T-cell (primary cell): ENCODE measurements around the gene ALCAM. TPM values are rescaled to one million over a fixed set of nuclear protein-coding genes. Genes with fewer than 3 reads are reported as not detected.

Experiments
- ATAC-seq, 4 experiments: fragments of 200-7000 bp in 3 of 4; fragments of 150-1000 bp in 1 of 4; cut with Tn5 transposase; replicated peaks in 1 of 4; 1 replicate in 3 of 4; 2 replicates in 1 of 4; pipeline ENCODE4 v1.10.0; 2021; ENCODE audit warnings: moderate library complexity in 3 of 4, mild to moderate bottlenecking in 2 of 4, moderate number of reproducible peaks in 1 of 4
- CTCF ChIA-PET, 2 donors: fragments of 300-600 bp; sonication (Branson Sonifier 250); formaldehyde crosslinking; loops; one replicate each; lab custom pipeline; 2022; ENCODE audit warnings: antibody characterized with exemption in 2 of 2; lab: Charles Lee
- POLR2A ChIA-PET, 2 donors: fragments of 300-600 bp; sonication (Branson Sonifier 250); formaldehyde crosslinking; loops; one replicate each; lab custom pipeline; 2022; ENCODE audit warnings: antibody characterized with exemption in 2 of 2; lab: Charles Lee
- DNase-seq, 35 experiments: peaks; one replicate each; pipeline versions ENCODE4 v3.0.0 to v3.0.0-alpha.2; 2013 to 2023
- H3K27ac ChIP-seq: one replicate; pipeline ENCODE4 v1.5.1; 2013; ENCODE audit warnings: low read length
- H3K27me3 ChIP-seq, 2 experiments: replicated peaks in 1 of 2; 1 replicate in 1 of 2; 2 replicates in 1 of 2; pipeline versions ENCODE4 v1.6.1 to v1.7.0; 2013; ENCODE audit warnings: low read length in 1 of 2, mixed read lengths in 1 of 2; ENCODE audit not compliant: control insufficient read depth in 2 of 2, insufficient read depth in 2 of 2; ENCODE audit errors: extremely low read depth in 1 of 2
- H3K36me3 ChIP-seq, 2 donors: 1 replicate in 1 of 2; 2 replicates in 1 of 2; pipeline versions ENCODE4 v1.6.1 to v1.7.0; 2013; ENCODE audit warnings: low read length in 1 of 2; ENCODE audit not compliant: control insufficient read depth in 2 of 2, insufficient read depth in 1 of 2; ENCODE audit errors: extremely low read depth in 1 of 2
- H3K4me1 ChIP-seq, 2 experiments: 1 replicate in 1 of 2; 2 replicates in 1 of 2; pipeline versions ENCODE4 v1.6.1 to v1.7.0; 2013; ENCODE audit warnings: low read length in 2 of 2, mixed read lengths in 1 of 2; ENCODE audit not compliant: insufficient read depth in 2 of 2, control insufficient read depth in 1 of 2; ENCODE audit errors: extremely low read depth in 1 of 2
- H3K4me3 ChIP-seq, 2 donors: 1 replicate in 1 of 2; 2 replicates in 1 of 2; pipeline versions ENCODE4 v1.5.1 to v1.7.0; 2013; ENCODE audit warnings: mild to moderate bottlenecking in 2 of 2, low read length in 1 of 2, moderate library complexity in 1 of 2; ENCODE audit not compliant: control insufficient read depth in 1 of 2; ENCODE audit errors: extremely low read depth in 1 of 2
- H3K9me3 ChIP-seq: 2 replicates; pipeline ENCODE4 v1.7.0; 2013
- H3K27ac Mint-ChIP-seq, 2 donors: one replicate each; pipeline ENCODE4 v1.8.0; 2020 to 2021; ENCODE audit warnings: mild to moderate bottlenecking in 2 of 2, mixed read lengths in 2 of 2
- H3K27me3 Mint-ChIP-seq, 2 donors: one replicate each; pipeline ENCODE4 v1.8.0; 2021 to 2022; ENCODE audit warnings: mixed read lengths in 2 of 2
- H3K36me3 Mint-ChIP-seq: one replicate; pipeline ENCODE4 v1.8.0; 2021; ENCODE audit warnings: mixed read lengths
- H3K4me1 Mint-ChIP-seq, 3 donors: one replicate each; pipeline ENCODE4 v1.8.0; 2020 to 2022; ENCODE audit warnings: mixed read lengths in 3 of 3, mild to moderate bottlenecking in 1 of 3
- H3K4me3 Mint-ChIP-seq, 3 donors: one replicate each; pipeline ENCODE4 v1.8.0; 2020 to 2022; ENCODE audit warnings: mild to moderate bottlenecking in 3 of 3, mixed read lengths in 3 of 3, moderate library complexity in 3 of 3
- H3K9me3 Mint-ChIP-seq, 3 donors: one replicate each; pipeline ENCODE4 v1.8.0; 2020 to 2022; ENCODE audit warnings: mixed read lengths in 3 of 3
- WGBS: methylation state at CpG from one replicate; pipeline ENCODE4 v1.1.5; 2013; ENCODE audit warnings: missing lambda C conversion rate; ENCODE audit not compliant: insufficient coverage; 5-methylcytosine and 5-hydroxymethylcytosine counted together
- total RNA-seq, 35 experiments: library from RNA in 6 of 35; stranded (reverse) in 6 of 35; fragments of 120-200 nt in 1 of 35; gene quantifications; one replicate each; pipeline versions ENCODE4 v1.2.1 to v1.2.4 and lab custom pipeline; 2013 to 2026

The ALCAM gene
- total RNA-seq, 5 donors from 2014 or later (not counting 1 experiment from before 2014, with no cell fraction given), result 3.4 to 6.2 (median 4.6) TPM

DNA sequence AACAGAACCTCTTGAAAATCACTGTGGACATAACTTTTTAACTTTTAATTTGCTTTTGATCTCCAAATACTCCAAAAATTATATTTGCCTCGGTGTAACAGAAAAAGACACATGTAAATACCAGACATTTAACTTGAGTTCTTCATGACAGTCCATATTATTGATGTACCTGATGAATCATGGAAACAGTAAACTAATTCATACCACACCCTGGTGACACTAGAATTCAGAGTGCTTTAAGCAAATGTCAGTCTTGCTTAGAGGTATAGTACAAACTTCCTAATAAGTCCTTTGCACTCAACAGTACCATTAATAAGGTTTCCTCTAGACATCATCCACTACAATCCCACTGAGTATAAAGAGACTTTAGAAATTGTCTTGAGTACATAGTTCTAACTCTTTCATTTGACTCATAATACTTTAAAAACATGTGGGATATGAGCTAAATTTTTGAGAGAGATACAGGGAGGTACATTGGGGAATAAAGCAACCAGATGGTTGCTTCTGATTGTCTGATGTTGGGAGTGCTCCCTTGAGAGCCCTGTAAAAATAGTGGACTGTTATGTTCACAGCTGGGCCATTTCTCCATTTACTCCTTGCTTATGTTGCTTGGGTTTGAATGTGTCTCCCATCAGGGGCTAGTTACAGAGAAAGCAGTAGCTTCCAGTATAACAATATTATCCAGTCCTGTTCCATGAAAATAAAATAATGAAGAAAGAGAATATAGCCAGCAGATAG lies 175.7 kb downstream of the ALCAM start:
- ATAC-seq (no peak), DNase-seq (no peak)
- H3K4me3 ChIP-seq, result no peak overlapping the region
- ChIA-PET CTCF (no interaction called here), POLR2A (no interaction called here)
- Mint-ChIP-seq H3K9me3 (no peaks in the 10 kb centered on the region), H3K4me3 (no peak overlapping the region), H3K27me3 (no peaks in the 10 kb centered on the region), H3K4me1 (no peaks in the 10 kb centered on the region), H3K36me3 (peaks cover 25% of the 10 kb centered on the region), H3K27ac (no peak overlapping the region)
- no peaks in the 10 kb centered on the region for H3K36me3 ChIP-seq
- no CpG with 5 or more reads among the region's 1 CpG for WGBS
- no peak overlapping the region for H3K27ac ChIP-seq
- H3K4me1 ChIP-seq, result no peaks in the 10 kb centered on the region
- no peaks in the 10 kb centered on the region for H3K9me3 ChIP-seq
- no peaks in the 10 kb centered on the region for H3K27me3 ChIP-seq

DNA sequence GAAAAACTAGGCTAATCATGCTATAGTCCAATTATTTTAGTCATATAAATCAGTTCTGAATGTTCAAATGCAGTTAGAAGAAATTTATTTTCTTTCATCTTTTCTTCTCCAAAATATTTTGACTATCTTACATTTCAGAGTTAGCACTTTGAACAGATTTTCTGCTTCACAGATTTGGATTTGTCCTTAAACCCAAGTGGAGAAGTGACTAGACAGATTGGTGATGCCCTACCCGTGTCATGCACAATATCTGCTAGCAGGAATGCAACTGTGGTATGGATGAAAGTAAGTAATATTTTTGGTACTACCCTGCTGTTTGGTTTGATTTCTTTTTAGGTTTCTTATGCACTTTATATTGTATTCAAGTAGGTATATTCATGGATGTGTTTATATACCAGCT lies 178.3 kb downstream of the ALCAM start:
- no peak overlapping the region for H3K27ac Mint-ChIP-seq
- Histone ChIP-seq H3K36me3 (no peaks in the 10 kb centered on the region), H3K4me1 (no peaks in the 10 kb centered on the region), H3K4me3 (no peak overlapping the region), H3K27me3 (no peaks in the 10 kb centered on the region), H3K9me3 (no peaks in the 10 kb centered on the region), H3K27ac (no peak overlapping the region)
- no peak for ATAC-seq
- no peak for DNase-seq
- no peaks in the 10 kb centered on the region for H3K9me3 Mint-ChIP-seq
- H3K4me3 Mint-ChIP-seq, result no peak overlapping the region
- POLR2A ChIA-PET, result no interaction called here
- peaks cover 24% of the 10 kb centered on the region for H3K36me3 Mint-ChIP-seq
- H3K4me1 Mint-ChIP-seq, result no peaks in the 10 kb centered on the region
- no CpG with 5 or more reads among the region's 1 CpG for WGBS
- CTCF ChIA-PET, result no interaction called here
- no peaks in the 10 kb centered on the region for H3K27me3 Mint-ChIP-seq

DNA sequence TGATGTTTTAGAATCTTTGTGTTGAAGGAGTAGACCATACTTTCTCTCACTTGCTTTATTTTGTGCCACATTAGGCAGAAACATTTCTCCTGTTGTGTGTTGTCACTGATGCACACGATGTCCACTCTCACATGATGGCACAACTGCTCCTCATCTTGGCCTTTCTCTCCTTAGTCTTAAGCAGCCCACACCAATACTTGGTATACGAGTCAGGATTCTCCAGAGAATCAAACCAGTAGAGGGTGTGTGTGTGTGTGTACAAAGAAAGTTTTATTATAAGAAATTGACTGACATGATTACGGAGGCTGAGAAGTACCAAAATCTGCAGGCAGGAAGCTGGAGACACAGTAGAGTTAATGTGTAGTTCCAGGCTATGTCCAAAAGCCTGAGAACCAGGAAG lies 187.1 kb downstream of the ALCAM start:
- H3K4me1 ChIP-seq, result no peaks in the 10 kb centered on the region
- DNase-seq (no peak), ATAC-seq (no peak)
- ChIA-PET POLR2A (no interaction called here), CTCF (no interaction called here)
- H3K36me3 Mint-ChIP-seq, result peaks cover 27% of the 10 kb centered on the region
- WGBS, result 90% methylated on average over 1 of the region's 3 CpGs
- no peaks in the 10 kb centered on the region for H3K9me3 Mint-ChIP-seq
- H3K27ac Mint-ChIP-seq, result no peak overlapping the region
- H3K27me3 ChIP-seq, result no peaks in the 10 kb centered on the region
- no peak overlapping the region for H3K27ac ChIP-seq
- no peaks in the 10 kb centered on the region for H3K27me3 Mint-ChIP-seq
- no peaks in the 10 kb centered on the region for H3K4me1 Mint-ChIP-seq
- H3K4me3 Mint-ChIP-seq, result no peak overlapping the region
- H3K36me3 ChIP-seq, result no peaks in the 10 kb centered on the region
- no peaks in the 10 kb centered on the region for H3K9me3 ChIP-seq
- H3K4me3 ChIP-seq, result no peak overlapping the region

DNA sequence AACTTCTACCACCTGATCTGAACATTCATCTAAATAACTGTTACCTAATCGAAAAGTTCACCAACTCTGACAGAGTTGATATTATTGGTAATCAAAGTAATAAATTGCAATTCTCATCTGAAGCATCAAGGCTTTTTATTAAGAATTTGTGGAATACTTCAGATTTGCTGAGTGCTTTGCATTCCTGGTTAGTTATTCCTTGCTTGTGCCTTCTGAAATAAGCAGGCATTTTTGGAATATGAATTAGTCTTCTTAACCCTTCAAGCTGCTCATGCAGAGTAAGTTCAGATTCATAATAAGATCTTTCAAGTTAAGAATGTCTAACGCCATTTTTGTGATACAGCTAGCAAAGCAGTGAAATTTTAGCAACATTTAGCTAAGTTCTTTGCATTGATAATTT lies 188.5 kb downstream of the ALCAM start:
- no peak for DNase-seq
- Mint-ChIP-seq H3K4me3 (no peak overlapping the region), H3K36me3 (peaks cover 23% of the 10 kb centered on the region), H3K9me3 (no peaks in the 10 kb centered on the region), H3K27me3 (no peaks in the 10 kb centered on the region), H3K27ac (no peak overlapping the region), H3K4me1 (no peaks in the 10 kb centered on the region)
- no peak overlapping the region for H3K27ac ChIP-seq
- no peak for ATAC-seq
- no peaks in the 10 kb centered on the region for H3K27me3 ChIP-seq
- CTCF ChIA-PET, result no interaction called here
- POLR2A ChIA-PET, result no interaction called here
- H3K4me3 ChIP-seq, result no peak overlapping the region
- H3K4me1 ChIP-seq, result no peaks in the 10 kb centered on the region
- WGBS, result no CpG with 5 or more reads among the region's 2 CpGs
- H3K36me3 ChIP-seq, result no peaks in the 10 kb centered on the region
- no peaks in the 10 kb centered on the region for H3K9me3 ChIP-seq

DNA sequence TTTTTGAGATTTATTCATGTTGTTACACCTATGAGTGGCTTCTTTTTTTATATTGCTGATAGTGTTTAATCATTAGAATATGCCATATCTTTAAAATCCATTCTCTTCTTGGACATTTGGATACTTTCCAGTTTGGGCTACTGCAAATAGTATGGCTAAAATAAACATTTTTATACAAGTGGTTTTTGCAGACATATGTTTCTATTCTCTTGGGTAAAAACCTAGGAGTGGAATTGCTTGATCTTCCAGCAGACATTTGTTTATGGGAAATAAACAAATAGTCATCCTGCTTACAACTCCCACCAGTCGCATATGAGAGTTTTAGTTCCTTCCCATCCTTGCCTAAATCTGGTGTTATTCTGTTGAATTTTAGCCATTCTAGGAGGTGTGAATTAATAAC lies 193.1 kb downstream of the ALCAM start:
- H3K36me3 ChIP-seq, result no peaks in the 10 kb centered on the region

DNA sequence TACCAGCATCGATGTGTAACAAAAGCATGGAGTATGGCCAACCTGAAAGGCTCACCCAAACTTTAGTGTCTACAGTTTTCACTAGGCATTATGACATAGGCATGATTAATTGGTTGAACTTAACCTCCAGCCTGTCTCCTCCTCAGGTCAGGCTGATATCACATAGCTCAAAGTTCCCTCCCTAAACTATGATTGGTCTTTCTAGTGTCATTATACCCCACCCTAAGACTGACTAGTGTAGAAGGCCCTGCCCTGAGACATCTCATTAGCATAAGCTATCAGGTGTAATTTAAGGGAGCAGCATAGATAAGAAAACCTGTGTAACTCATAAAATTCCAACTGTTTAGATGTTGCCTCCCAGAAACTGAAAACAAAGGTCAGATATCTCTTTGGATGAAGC lies 195.2 kb downstream of the ALCAM start:
- no CpG with 5 or more reads among the region's 1 CpG for WGBS
- DNase-seq, result no peak
- Histone ChIP-seq H3K36me3 (no peaks in the 10 kb centered on the region), H3K4me3 (no peak overlapping the region), H3K9me3 (no peaks in the 10 kb centered on the region), H3K4me1 (no peaks in the 10 kb centered on the region), H3K27ac (no peak overlapping the region), H3K27me3 (no peaks in the 10 kb centered on the region)
- Mint-ChIP-seq H3K4me3 (no peak overlapping the region), H3K27me3 (no peaks in the 10 kb centered on the region), H3K4me1 (no peaks in the 10 kb centered on the region), H3K36me3 (peaks cover 11% of the 10 kb centered on the region), H3K9me3 (peaks cover 0 to 6% (median 0%) of the 10 kb centered on the region in 3 donors), H3K27ac (no peak overlapping the region)
- no peak for ATAC-seq
- ChIA-PET CTCF (no interaction called here), POLR2A (interaction anchor here in 1 of 2 donors (0.7 kb wide), 1 partner anchor 1713 kb away, joined by 3 read pairs; no protein-coding TSS in a partner anchor)

More for the DNA sequence above, 193.1 kb downstream of the ALCAM start:
- no peak for ATAC-seq
- Mint-ChIP-seq H3K4me3 (no peak overlapping the region), H3K27me3 (no peaks in the 10 kb centered on the region), H3K9me3 (no peaks in the 10 kb centered on the region), H3K27ac (no peak overlapping the region), H3K4me1 (no peaks in the 10 kb centered on the region), H3K36me3 (peaks cover 4% of the 10 kb centered on the region)
- ChIA-PET POLR2A (no interaction called here), CTCF (no interaction called here)
- Histone ChIP-seq H3K4me1 (no peaks in the 10 kb centered on the region), H3K27me3 (no peaks in the 10 kb centered on the region), H3K9me3 (no peaks in the 10 kb centered on the region), H3K27ac (no peak overlapping the region), H3K4me3 (no peak overlapping the region)
- WGBS, result no CpG with 5 or more reads among the region's 1 CpG
- no peak for DNase-seq
